Activated naive CD8-positive, alpha-beta T cell treated with anti-CD3 and anti-CD28 coated beads, Interleukin-2, amount 10 ng/mL, durations not matched to agents 7 days and 5 days (primary cell): ENCODE measurements around the gene PAPOLA. TPM values are rescaled to one million over a fixed set of nuclear protein-coding genes. Genes with fewer than 3 reads are reported as not detected.

ENCODE experiments used
- ATAC-seq: fragments of 150-1000 bp; cut with Tn5 transposase; one replicate; pipeline ENCODE4 v1.10.0; 2021; ENCODE audit warnings: low read depth, moderate library complexity
- POLR2A ChIA-PET: fragments of 350-600 bp; sonication (Branson Sonifier 250); formaldehyde crosslinking; loops from one replicate; lab custom pipeline; 2021; ENCODE audit warnings: antibody characterized with exemption; lab: Charles Lee
- DNase-seq: peaks from one replicate; pipeline ENCODE4 v3.0.0; 2021
- H3K27ac Mint-ChIP-seq: one replicate; pipeline ENCODE4 v1.8.0; 2022; ENCODE audit warnings: mild to moderate bottlenecking, mixed read lengths
- H3K27me3 Mint-ChIP-seq: one replicate; pipeline ENCODE4 v1.8.0; 2022; ENCODE audit warnings: mild to moderate bottlenecking, moderate library complexity, mixed read lengths
- H3K36me3 Mint-ChIP-seq: one replicate; pipeline ENCODE4 v1.8.0; 2021; ENCODE audit warnings: mild to moderate bottlenecking, mixed read lengths
- H3K4me1 Mint-ChIP-seq: one replicate; pipeline ENCODE4 v1.8.0; 2021; ENCODE audit warnings: mixed read lengths
- H3K4me3 Mint-ChIP-seq: one replicate; pipeline ENCODE4 v1.8.0; 2022; ENCODE audit warnings: mild to moderate bottlenecking, moderate library complexity, mixed read lengths
- H3K9me3 Mint-ChIP-seq: one replicate; pipeline ENCODE4 v1.8.0; 2021; ENCODE audit warnings: mixed read lengths
- total RNA-seq, 2 experiments: library from RNA; stranded (reverse); gene quantifications; one replicate each; pipeline ENCODE4 v1.2.3, GENCODE V29; 2021

The PAPOLA gene
- total RNA-seq, 2 experiments from 2014 or later: 168 to 175 TPM

- DNase-seq (no peak), ATAC-seq (no peak)
- no peak overlapping the region for H3K4me3 Mint-ChIP-seq
- no peak overlapping the region for H3K27ac Mint-ChIP-seq
- H3K27me3 Mint-ChIP-seq: peaks cover 13% of the 10 kb centered on the region
- H3K9me3 Mint-ChIP-seq: no peaks in the 10 kb centered on the region
- no peaks in the 10 kb centered on the region for H3K36me3 Mint-ChIP-seq
- no peaks in the 10 kb centered on the region for H3K4me1 Mint-ChIP-seq
- POLR2A ChIA-PET: no interaction called here
Observed at GRCh38 chr14:96616161-96616721, 114.1 kb downstream of the PAPOLA start.

Other genes starting within 250 kb of the PAPOLA start
- gene BDKRB1, start 246.2 kb upstream of the PAPOLA start, total RNA-seq: not detected
- 10 to 100 TPM; 15.9 to 19.7 TPM for gene ATG2B, start 139.0 kb upstream of the PAPOLA start, total RNA-seq
- 10 to 100 TPM; 16.9 to 20.1 TPM for gene GSKIP, start 138.9 kb upstream of the PAPOLA start, total RNA-seq
- under 1 TPM; 0.37 to 0.64 TPM for gene AK7, start 110.3 kb upstream of the PAPOLA start, total RNA-seq